Measurements from ENCODE around the gene ZKSCAN2. TPM values are rescaled to one million over a fixed set of nuclear protein-coding genes. Genes with fewer than 3 reads are reported as not detected.

ZKSCAN2 gene
- total RNA-seq, 1 donor from 2014 or later: 9.1 TPM

DNA sequence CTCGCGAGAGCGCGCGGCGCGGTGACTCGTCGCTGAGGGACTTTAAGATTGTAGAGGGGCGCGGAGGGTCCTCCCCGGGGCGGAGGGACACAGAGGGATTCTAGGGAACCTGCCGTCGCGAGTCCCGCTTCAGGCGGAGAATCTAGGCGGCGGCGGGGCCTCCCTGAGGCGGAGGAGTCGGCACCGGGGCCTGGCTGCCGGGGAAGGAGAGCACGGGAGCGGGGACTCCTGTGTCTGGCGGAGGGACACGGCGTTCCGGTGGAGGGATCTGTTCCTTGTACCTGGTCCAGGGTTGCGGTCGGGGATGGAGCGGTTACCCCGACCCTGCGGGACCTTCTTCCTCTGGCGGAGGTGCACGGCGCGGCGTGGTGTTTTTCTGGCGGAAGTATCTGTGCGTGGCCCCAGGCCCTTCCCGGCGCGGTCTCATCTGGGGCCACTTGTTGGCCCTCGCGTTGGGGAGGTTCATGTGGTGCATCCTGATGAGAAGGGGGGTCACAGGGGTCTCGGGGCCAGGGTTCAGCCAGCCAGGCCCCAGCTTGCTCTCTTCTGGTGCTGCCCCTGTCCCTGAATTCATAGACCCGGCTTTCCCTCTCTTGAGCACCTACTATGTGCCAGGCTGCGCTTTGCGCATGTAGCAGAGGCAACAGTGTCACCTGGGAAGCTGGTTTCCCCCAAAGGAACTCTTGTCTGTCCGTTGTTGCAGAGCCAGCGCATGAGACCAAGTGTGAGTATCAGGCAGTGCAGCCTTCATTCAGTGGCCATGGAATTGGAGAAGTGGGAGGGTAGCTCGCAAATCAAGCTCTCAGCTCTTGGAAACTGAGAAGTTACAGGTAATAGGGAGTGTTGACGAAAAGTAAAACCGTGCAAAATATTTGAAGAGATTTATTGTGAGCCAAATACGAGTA, 563 bp upstream of the ZKSCAN2 start:
- H3K9me3 Mint-ChIP-seq (ENCODE audit: unreplicated experiment): no peaks in the 10 kb centered on the region
- no peaks in the 10 kb centered on the region for H3K27me3 Mint-ChIP-seq (ENCODE audit: unreplicated experiment)
- H3K4me3 Mint-ChIP-seq (ENCODE audit: unreplicated experiment): peak overlapping the region; percentile 94

GRCh38 chr16:25256695-25257469, 763 bp downstream of the ZKSCAN2 start:
- peaks cover 40% of the 10 kb centered on the region for H3K4me1 Mint-ChIP-seq (ENCODE audit: unreplicated experiment)
- H3K27ac Mint-ChIP-seq (ENCODE audit: unreplicated experiment): peak overlapping the region; percentile 99
- DNase-seq (ENCODE audit: extremely low spot score, unreplicated experiment): no peak
- TF ChIP-seq, protein P1, sequence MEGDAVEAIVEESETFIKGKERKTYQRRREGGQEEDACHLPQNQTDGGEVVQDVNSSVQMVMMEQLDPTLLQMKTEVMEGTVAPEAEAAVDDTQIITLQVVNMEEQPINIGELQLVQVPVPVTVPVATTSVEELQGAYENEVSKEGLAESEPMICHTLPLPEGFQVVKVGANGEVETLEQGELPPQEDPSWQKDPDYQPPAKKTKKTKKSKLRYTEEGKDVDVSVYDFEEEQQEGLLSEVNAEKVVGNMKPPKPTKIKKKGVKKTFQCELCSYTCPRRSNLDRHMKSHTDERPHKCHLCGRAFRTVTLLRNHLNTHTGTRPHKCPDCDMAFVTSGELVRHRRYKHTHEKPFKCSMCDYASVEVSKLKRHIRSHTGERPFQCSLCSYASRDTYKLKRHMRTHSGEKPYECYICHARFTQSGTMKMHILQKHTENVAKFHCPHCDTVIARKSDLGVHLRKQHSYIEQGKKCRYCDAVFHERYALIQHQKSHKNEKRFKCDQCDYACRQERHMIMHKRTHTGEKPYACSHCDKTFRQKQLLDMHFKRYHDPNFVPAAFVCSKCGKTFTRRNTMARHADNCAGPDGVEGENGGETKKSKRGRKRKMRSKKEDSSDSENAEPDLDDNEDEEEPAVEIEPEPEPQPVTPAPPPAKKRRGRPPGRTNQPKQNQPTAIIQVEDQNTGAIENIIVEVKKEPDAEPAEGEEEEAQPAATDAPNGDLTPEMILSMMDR (IDR thresholded peaks at IDR 0.05): no peak
- H3K4me3 Mint-ChIP-seq (ENCODE audit: unreplicated experiment): peak overlapping the region; percentile 94
- no peaks in the 10 kb centered on the region for H3K9me3 Mint-ChIP-seq (ENCODE audit: unreplicated experiment)
- no peaks in the 10 kb centered on the region for H3K27me3 Mint-ChIP-seq (ENCODE audit: unreplicated experiment)
- H3K36me3 Mint-ChIP-seq (ENCODE audit: unreplicated experiment): peaks cover 11% of the 10 kb centered on the region

More for the DNA sequence above, 563 bp upstream of the ZKSCAN2 start:
- Mint-ChIP-seq H3K36me3 (ENCODE audit: unreplicated experiment) (peaks cover 10% of the 10 kb centered on the region), H3K27ac (ENCODE audit: unreplicated experiment) (peak overlapping the region; percentile 99), H3K4me1 (ENCODE audit: unreplicated experiment) (peaks cover 40% of the 10 kb centered on the region)
- DNase-seq (ENCODE audit: extremely low spot score, unreplicated experiment): peak; percentile 94
- TF ChIP-seq, protein P1 (IDR thresholded peaks at IDR 0.05): no peak

DNA sequence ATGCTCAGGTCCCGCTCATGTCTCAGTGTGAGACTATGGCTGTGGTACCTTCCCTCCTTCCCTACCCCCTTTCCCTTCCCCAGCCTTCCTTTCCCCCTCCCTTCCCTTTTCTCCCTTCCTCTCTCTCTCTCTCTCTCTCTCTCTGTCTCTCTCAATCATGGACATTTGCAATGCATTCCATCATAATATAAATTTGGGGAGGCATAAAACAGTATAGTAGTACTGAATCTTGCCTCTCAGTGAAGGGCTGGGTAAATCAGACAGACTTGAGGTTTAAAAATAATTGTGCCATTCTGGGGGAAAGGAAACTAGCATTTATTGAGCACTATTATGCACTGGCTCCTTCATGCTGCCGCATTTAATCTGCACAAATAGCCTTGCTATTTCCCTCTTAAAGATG, 4.3 kb downstream of the ZKSCAN2 start:
- peaks cover 27% of the 10 kb centered on the region for H3K36me3 Mint-ChIP-seq (ENCODE audit: unreplicated experiment)
- H3K27me3 Mint-ChIP-seq (ENCODE audit: unreplicated experiment): no peaks in the 10 kb centered on the region
- no peak overlapping the region for H3K27ac Mint-ChIP-seq (ENCODE audit: unreplicated experiment)
- H3K9me3 Mint-ChIP-seq (ENCODE audit: unreplicated experiment): peaks cover 7% of the 10 kb centered on the region
- peaks cover 23% of the 10 kb centered on the region for H3K4me1 Mint-ChIP-seq (ENCODE audit: unreplicated experiment)
- H3K4me3 Mint-ChIP-seq (ENCODE audit: unreplicated experiment): no peak overlapping the region
- DNase-seq (ENCODE audit: extremely low spot score, unreplicated experiment): no peak
- TF ChIP-seq, protein P1 (IDR thresholded peaks at IDR 0.05): no peak

DNA sequence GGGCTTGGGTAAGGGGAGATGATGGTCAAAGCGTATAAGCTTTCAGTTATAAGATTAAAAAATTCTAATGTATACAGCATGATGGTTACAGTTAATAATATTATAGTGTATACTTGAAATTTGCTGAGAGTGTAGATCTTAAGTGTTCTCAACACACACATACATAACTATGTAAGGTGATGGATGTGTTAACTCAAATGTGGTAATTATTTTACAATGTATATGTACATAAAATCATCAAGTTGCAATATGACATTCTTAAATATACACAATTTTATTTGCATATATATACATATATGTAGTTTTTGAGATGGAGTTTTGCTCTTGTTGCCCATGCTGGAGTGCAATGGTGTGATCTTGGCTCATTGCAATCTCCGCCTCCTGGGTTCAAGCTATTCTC, 7.2 kb downstream of the ZKSCAN2 start:
- no peaks in the 10 kb centered on the region for H3K27me3 Mint-ChIP-seq (ENCODE audit: unreplicated experiment)
- H3K4me3 Mint-ChIP-seq (ENCODE audit: unreplicated experiment): no peak overlapping the region
- H3K36me3 Mint-ChIP-seq (ENCODE audit: unreplicated experiment): peaks cover 47% of the 10 kb centered on the region
- TF ChIP-seq, protein P1 (IDR thresholded peaks at IDR 0.05): no peak
- H3K9me3 Mint-ChIP-seq (ENCODE audit: unreplicated experiment): peaks cover 14% of the 10 kb centered on the region
- no peak for DNase-seq (ENCODE audit: extremely low spot score, unreplicated experiment)
- no peak overlapping the region for H3K27ac Mint-ChIP-seq (ENCODE audit: unreplicated experiment)
- H3K4me1 Mint-ChIP-seq (ENCODE audit: unreplicated experiment): peaks cover 4% of the 10 kb centered on the region

DNA sequence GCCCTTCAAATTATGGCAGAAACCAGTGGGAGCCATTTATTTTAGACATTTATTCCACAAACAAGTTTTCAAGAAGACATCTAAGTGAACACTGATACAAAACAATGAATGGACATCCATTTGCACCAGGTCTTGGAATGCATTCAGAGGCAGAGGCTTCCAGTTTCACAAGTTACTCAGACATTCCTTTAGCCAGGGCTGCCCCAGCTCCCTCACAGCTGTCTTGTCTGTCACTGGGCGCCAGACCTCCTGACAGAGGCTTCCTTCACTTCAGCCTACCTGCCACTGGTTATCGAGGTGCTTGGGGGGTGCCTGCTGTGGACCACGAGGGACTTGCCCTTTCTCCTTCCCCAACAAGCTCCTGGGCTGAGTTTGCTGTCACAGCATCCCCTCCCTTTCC, 21.7 kb downstream of the ZKSCAN2 start:
- Mint-ChIP-seq H3K4me1 (ENCODE audit: unreplicated experiment) (no peaks in the 10 kb centered on the region), H3K4me3 (ENCODE audit: unreplicated experiment) (no peak overlapping the region)
- DNase-seq (ENCODE audit: extremely low spot score, unreplicated experiment): no peak

More for the DNA sequence above, 21.7 kb downstream of the ZKSCAN2 start:
- TF ChIP-seq, protein P1 (IDR thresholded peaks at IDR 0.05): no peak
- peaks cover 1% of the 10 kb centered on the region for H3K27me3 Mint-ChIP-seq (ENCODE audit: unreplicated experiment)
- H3K36me3 Mint-ChIP-seq (ENCODE audit: unreplicated experiment): peaks cover 8% of the 10 kb centered on the region
- H3K9me3 Mint-ChIP-seq (ENCODE audit: unreplicated experiment): no peaks in the 10 kb centered on the region
- no peak overlapping the region for H3K27ac Mint-ChIP-seq (ENCODE audit: unreplicated experiment)

Measured in osteocyte (in vitro differentiated cells).